SK-N-MC (cell line): ENCODE results near the gene LRP5.

ENCODE experiments used
- EZH2 ChIP-seq: fragments of 200-600 bp; sonication (generic); IDR thresholded peaks from one replicate; pipeline ENCODE4 v1.6.1; 2017; ENCODE audit warnings: antibody characterized with exemption
- POLR2AphosphoS5 ChIP-seq: IDR thresholded peaks from 2 replicates; pipeline ENCODE4 v1.6.1; 2012; ENCODE audit warnings: mild to moderate bottlenecking, low read depth, low read length, borderline replicate concordance

DNA sequence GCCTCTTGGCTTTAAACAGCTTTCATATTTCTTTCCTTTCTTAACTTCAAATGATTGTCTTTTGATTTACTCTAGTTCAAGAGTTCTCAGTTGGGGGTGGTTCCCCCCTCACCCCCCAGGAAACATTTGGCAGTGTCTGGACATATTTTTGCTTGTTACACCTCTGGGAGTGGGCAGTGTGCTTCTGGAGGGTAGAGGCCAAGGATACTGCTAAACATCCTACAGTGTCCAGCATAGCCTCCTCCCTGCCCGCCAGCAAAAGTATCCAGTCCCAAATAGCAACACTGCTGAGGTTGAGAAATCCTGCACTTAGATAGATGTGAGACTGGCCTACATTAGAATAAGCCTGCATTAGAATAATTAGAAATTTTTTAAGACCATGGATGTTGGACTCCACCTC, 151.3 kb downstream of the LRP5 start:
- no peak for TF ChIP-seq EZH2
- TF ChIP-seq POLR2AphosphoS5: no peak
